PFSK-1 (cell line): ENCODE data around the gene FOXN3.

ENCODE experiments used
- FOXP2 ChIP-seq: optimal IDR thresholded peaks from 2 replicates; pipeline ENCODE3; 2011; ENCODE audit warnings: borderline replicate concordance, control low read depth, inconsistent platforms; ENCODE audit not compliant: insufficient read depth; ENCODE audit errors: extremely low read length, extremely low read depth
- POLR2AphosphoS5 ChIP-seq: IDR thresholded peaks from 2 replicates; pipeline ENCODE4 v1.6.1; 2012; ENCODE audit warnings: low read depth, mild to moderate bottlenecking, control low read depth, low read length, moderate library complexity
- REST ChIP-seq, 2 experiments: IDR thresholded peaks; 2 replicates each; pipeline versions ENCODE4 v1.6.1 to v1.8.0; 2011 to 2012; ENCODE audit warnings: low read depth in 2 of 2, low read length in 2 of 2, control low read depth in 1 of 2, inconsistent platforms in 1 of 2, mild to moderate bottlenecking in 1 of 2, moderate library complexity in 1 of 2; ENCODE audit not compliant: insufficient read depth in 1 of 2
- SIN3A ChIP-seq: IDR thresholded peaks from 2 replicates; pipeline ENCODE4 v1.6.1; 2012; ENCODE audit warnings: mild to moderate bottlenecking, low read length, moderate library complexity, borderline replicate concordance; ENCODE audit not compliant: insufficient read depth
- TAF1 ChIP-seq: IDR thresholded peaks from 2 replicates; pipeline ENCODE4 v1.6.1; 2012; ENCODE audit warnings: low read length, control low read depth, borderline replicate concordance; ENCODE audit not compliant: insufficient read depth

The FOXN3 gene

GRCh38 chr14:89162586-89162985, 254.4 kb downstream of the FOXN3 start:
- TF ChIP-seq TAF1, result no peak
- no peak for TF ChIP-seq FOXP2
- TF ChIP-seq REST (IDR thresholded peaks at IDR 0.05; ENCODE audit: insufficient read depth in 1 of 2, low read depth in 2 of 2, low read length in 2 of 2), result no peak
- no peak for TF ChIP-seq POLR2AphosphoS5
- TF ChIP-seq SIN3A, result no peak

GRCh38 chr14:89160437-89160836, 256.6 kb downstream of the FOXN3 start:
- TF ChIP-seq TAF1 (no peak), SIN3A (no peak), POLR2AphosphoS5 (no peak), FOXP2 (no peak), REST (IDR thresholded peaks at IDR 0.05; ENCODE audit: insufficient read depth in 1 of 2, low read depth in 2 of 2, low read length in 2 of 2) (no peak)

GRCh38 chr14:89158701-89159100, 258.3 kb downstream of the FOXN3 start:
- TF ChIP-seq SIN3A, result no peak

GRCh38 chr14:89155491-89155890, 261.5 kb downstream of the FOXN3 start:
- TF ChIP-seq REST (IDR thresholded peaks at IDR 0.05; ENCODE audit: insufficient read depth in 1 of 2, low read depth in 2 of 2, low read length in 2 of 2) (no peak), POLR2AphosphoS5 (no peak), FOXP2 (no peak), SIN3A (no peak), TAF1 (no peak)

- TF ChIP-seq REST (IDR thresholded peaks at IDR 0.05; ENCODE audit: insufficient read depth in 1 of 2, low read depth in 2 of 2, low read length in 2 of 2) (no peak), POLR2AphosphoS5 (no peak)
Measured at GRCh38 chr14:89146274-89146673, 270.8 kb downstream of the FOXN3 start.
